GM19467 (cell line): ENCODE measurements around the gene NIPAL4.

Experiments used
- ATAC-seq: cut with Tn5 transposase; IDR thresholded peaks from one replicate; pipeline ENCODE4 v1.9.1; 2021; ENCODE audit warnings: mild to moderate bottlenecking, moderate library complexity; ENCODE audit not compliant: unreplicated experiment

NIPAL4 gene

GRCh38 chr5:157485340-157485739 is 25.3 kb downstream of the NIPAL4 start:
- ATAC-seq = no peak

- ATAC-seq = peak; percentile 16
These were observed 25.8 kb downstream of the NIPAL4 start for GRCh38 chr5:157485811-157486210.

GRCh38 chr5:157486221-157486681 is 26.2 kb downstream of the NIPAL4 start:
- peak; percentile 58 for ATAC-seq

GRCh38 chr5:157486861-157487260 is 26.8 kb downstream of the NIPAL4 start:
- no peak for ATAC-seq

- no peak for ATAC-seq
These were observed 27.3 kb downstream of the NIPAL4 start for GRCh38 chr5:157487358-157487757.

- ATAC-seq = no peak
These were observed 31.5 kb downstream of the NIPAL4 start for GRCh38 chr5:157491471-157491995.

- ATAC-seq = no peak
These were observed 32.9 kb downstream of the NIPAL4 start for GRCh38 chr5:157492886-157493285.

GRCh38 chr5:157494178-157494832 is 34.3 kb downstream of the NIPAL4 start:
- ATAC-seq = no peak

- ATAC-seq = no peak
These were observed 36.9 kb downstream of the NIPAL4 start for GRCh38 chr5:157496864-157497263.

GRCh38 chr5:157497875-157498611 is 38.0 kb downstream of the NIPAL4 start:
- no peak for ATAC-seq

- peak; percentile 65 for ATAC-seq
These were observed 42.2 kb downstream of the NIPAL4 start for GRCh38 chr5:157502143-157502647.

GRCh38 chr5:157504053-157504452 is 44.0 kb downstream of the NIPAL4 start:
- ATAC-seq = no peak

GRCh38 chr5:157505496-157505895 is 45.5 kb downstream of the NIPAL4 start:
- no peak for ATAC-seq

GRCh38 chr5:157506066-157506590 is 46.1 kb downstream of the NIPAL4 start:
- ATAC-seq = no peak

- no peak for ATAC-seq
These were observed 47.2 kb downstream of the NIPAL4 start for GRCh38 chr5:157506981-157507780.

- ATAC-seq = no peak
These were observed 49.1 kb downstream of the NIPAL4 start for GRCh38 chr5:157509093-157509492.

- no peak for ATAC-seq
These were observed 49.6 kb downstream of the NIPAL4 start for GRCh38 chr5:157509587-157509986.

- no peak for ATAC-seq
These were observed 50.7 kb downstream of the NIPAL4 start for GRCh38 chr5:157510682-157511081.

- no peak for ATAC-seq
These were observed 51.9 kb downstream of the NIPAL4 start for GRCh38 chr5:157511651-157512644.

GRCh38 chr5:157513182-157513581 is 53.2 kb downstream of the NIPAL4 start:
- no peak for ATAC-seq
